Testis (tissue), 5 donors: ENCODE measurements around the gene TLK2. TPM values are rescaled to one million over a fixed set of nuclear protein-coding genes. Genes with fewer than 3 reads are reported as not detected.
"Not testable (repeated sequence)": the region's sequence is repeated elsewhere in the genome, so short reads cannot be mapped to it uniquely, and the experiment has no call there.

Source experiments
- DNase-seq: peaks from one replicate; pipeline ENCODE4 v3.0.0-alpha.2; 2019
- H3K27ac ChIP-seq, 2 donors: fragments of 200-600 bp; sonication (generic); one replicate each; pipeline ENCODE4 v1.5.1; 2019
- H3K27me3 ChIP-seq: fragments of 200-600 bp; sonication (generic); one replicate; pipeline ENCODE4 v1.5.1; 2019
- H3K36me3 ChIP-seq: fragments of 200-600 bp; sonication (generic); one replicate; pipeline ENCODE4 v1.5.1; 2017; ENCODE audit warnings: low read depth; ENCODE audit errors: missing control alignments
- H3K4me1 ChIP-seq: fragments of 200-600 bp; sonication (generic); one replicate; pipeline ENCODE4 v1.5.1; 2019
- H3K4me3 ChIP-seq, 2 donors: fragments of 200-600 bp; sonication (generic); one replicate each; pipeline ENCODE4 v1.5.1; 2017 to 2019
- H3K9me3 ChIP-seq: fragments of 200-600 bp; sonication (generic); one replicate; pipeline ENCODE4 v1.5.1; 2017
- CTCF ChIP-seq, 3 experiments: fragments of 450-650 bp in 2 of 3; fragments of 200-600 bp in 1 of 3; sonication (generic) in 1 of 3; IDR thresholded peaks; one replicate each; pipeline ENCODE4 v1.5.1; 2016 to 2019; ENCODE audit warnings: antibody characterized with exemption in 3 of 3, mild to moderate bottlenecking in 2 of 3, moderate library complexity in 1 of 3
- POLR2A ChIP-seq: fragments of 450-650 bp; IDR thresholded peaks from one replicate; pipeline ENCODE4 v1.6.1; 2017; ENCODE audit warnings: antibody characterized with exemption, mild to moderate bottlenecking, moderate library complexity
- WGBS, 2 donors: methylation state at CpG; one replicate each; pipeline ENCODE4 v1.1.5; 2018; 5-methylcytosine and 5-hydroxymethylcytosine counted together
- intact Hi-C: fragments of 100-400 bp; cut with DNase I; formaldehyde crosslinking; loops from one replicate; pipeline ENCODE4 v1.15.1; 2023; ENCODE audit warnings: low total_unique reads
- long read RNA-seq, 2 donors: transcript quantifications; one replicate each; lab custom pipeline, GENCODE V29; 2026
- polyA plus RNA-seq: library from polyadenylated mRNA; stranded (reverse); fragments of 350-450 nt; fragmentation: Illumina TruSeq; extraction: RNeasy Lipid Tissue Mini Kit (QIAGEN cat#74804); gene quantifications from one replicate; pipeline ENCODE4 v1.2.3, GENCODE V29; 2014; ENCODE audit warnings: low read depth, low replicate concordance; ENCODE audit not compliant: insufficient read depth
- total RNA-seq, 2 donors: library from RNA; depleted of rRNA; stranded (reverse); fragments of >200 nt; gene quantifications; one replicate each; pipeline ENCODE4 v1.2.3, GENCODE V29; 2016

The TLK2 gene
- total RNA-seq (100 to 1,000 TPM in 1 of 2 donors, 10 to 100 TPM in 1; 78.2 to 109 TPM), polyA plus RNA-seq (64.5 TPM)
- long read RNA-seq, donor 1, transcript TLK2-208 (1 exons, 3,536 nt): major isoform, 11 of 16 reads
- long read RNA-seq, donor 1, partial matches to known transcripts: 0 of 16 reads
- long read RNA-seq, donor 1, other reads (novel, unspliced or antisense): 0 of 16 reads
- long read RNA-seq, donor 2, transcript TLK2-208 (1 exons, 3,536 nt): major isoform, 6 of 13 reads
- long read RNA-seq, donor 2, partial matches to known transcripts: 6 of 13 reads
- long read RNA-seq, donor 2, other reads (novel, unspliced or antisense): 0 of 13 reads

DNA sequence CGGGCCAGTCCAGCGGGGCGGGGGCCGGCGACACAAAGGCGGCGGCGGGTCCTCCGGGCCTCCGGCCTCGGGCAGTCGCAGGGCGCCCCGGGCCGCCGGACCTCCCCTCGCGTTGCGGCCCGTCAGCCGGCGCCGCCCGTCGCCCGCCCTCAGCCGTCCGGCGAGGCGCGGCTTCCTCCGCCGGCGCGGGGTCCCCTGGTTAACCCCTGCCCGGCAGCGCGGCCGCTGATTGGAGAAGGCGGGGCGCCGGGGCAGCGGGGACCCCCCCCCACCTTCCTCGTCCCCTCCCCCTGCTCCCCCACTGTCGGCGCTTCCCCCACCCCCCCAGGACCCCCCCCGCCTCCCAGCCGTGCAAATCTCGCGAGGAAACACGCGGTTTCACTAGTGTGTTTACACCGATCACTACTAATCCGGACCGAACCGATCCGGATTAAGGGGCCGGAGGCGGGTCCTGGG is at the start of gene TLK2:
TLK2 (plus strand) TSS at position 402 of the 456 bp plus-strand sequence. CDS start 2,301 bp downstream, outside the sequence.
- TF ChIP-seq CTCF (IDR thresholded peaks at IDR 0.05): no peak
- TF ChIP-seq POLR2A: no peak
- Histone ChIP-seq H3K27me3 (no peaks in the 10 kb centered on the region), H3K27ac (peak within 1 kb of the TSS; percentile 94 to 98), H3K36me3 (no peaks in the 10 kb centered on the region), H3K4me1 (peaks cover 14% of the 10 kb centered on the region), H3K9me3 (no peaks in the 10 kb centered on the region), H3K4me3 (peak within 1 kb of the TSS; percentile 84 to 88)
- 1 to 2% methylated on average over 19 to 38 of the region's 59 CpGs for WGBS, 2 donors
- intact Hi-C loops: no loop called here
- peak; percentile 80 for DNase-seq

GRCh38 chr17:62435251-62435650 is 43.4 kb upstream of the TLK2 start:
- DNase-seq, H3K9me3 ChIP-seq, H3K27me3 ChIP-seq, H3K4me1 ChIP-seq, H3K27ac ChIP-seq, H3K4me3 ChIP-seq, H3K36me3 ChIP-seq, intact Hi-C loops: not testable (repeated sequence)
- 90 to 94% methylated on average over 4 of the region's 4 CpGs for WGBS, 2 donors

GRCh38 chr17:62441181-62441580 is 37.4 kb upstream of the TLK2 start:
- WGBS, 2 donors: 92 to 94% methylated on average over 6 of the region's 6 CpGs
- H3K27ac ChIP-seq, H3K4me1 ChIP-seq, H3K27me3 ChIP-seq, intact Hi-C loops, H3K36me3 ChIP-seq, DNase-seq, H3K9me3 ChIP-seq, H3K4me3 ChIP-seq: not testable (repeated sequence)

DNA sequence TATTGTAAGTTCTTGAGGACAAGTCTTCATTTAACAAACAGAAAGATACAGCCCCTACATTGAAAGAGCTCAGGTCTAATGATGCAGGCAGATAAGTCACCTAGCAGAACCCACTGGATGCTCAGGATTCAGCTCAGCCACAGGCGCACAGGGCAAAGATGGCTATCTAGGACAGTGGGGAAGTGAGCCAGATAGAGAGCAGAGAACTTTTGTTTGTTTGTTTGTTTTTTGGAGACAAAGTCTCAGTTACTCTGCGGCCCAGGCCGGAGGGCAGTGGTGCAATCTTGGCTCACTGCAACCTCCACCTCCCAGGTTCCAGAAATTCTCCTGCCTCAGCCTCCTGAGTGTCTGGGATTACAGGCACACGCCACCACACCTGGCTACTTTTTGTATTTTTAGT is 34.6 kb upstream of the TLK2 start:
- WGBS, 2 donors: 93 to 99% methylated on average over 4 of the region's 4 CpGs
- TF ChIP-seq POLR2A (no peak), CTCF (IDR thresholded peaks at IDR 0.05) (no peak)
- intact Hi-C loops: no loop called here
- Histone ChIP-seq H3K4me3 (no peak overlapping the region), H3K9me3 (no peaks in the 10 kb centered on the region), H3K36me3 (no peaks in the 10 kb centered on the region), H3K4me1 (no peaks in the 10 kb centered on the region), H3K27me3 (no peaks in the 10 kb centered on the region), H3K27ac (no peak overlapping the region)
- DNase-seq: no peak

DNA sequence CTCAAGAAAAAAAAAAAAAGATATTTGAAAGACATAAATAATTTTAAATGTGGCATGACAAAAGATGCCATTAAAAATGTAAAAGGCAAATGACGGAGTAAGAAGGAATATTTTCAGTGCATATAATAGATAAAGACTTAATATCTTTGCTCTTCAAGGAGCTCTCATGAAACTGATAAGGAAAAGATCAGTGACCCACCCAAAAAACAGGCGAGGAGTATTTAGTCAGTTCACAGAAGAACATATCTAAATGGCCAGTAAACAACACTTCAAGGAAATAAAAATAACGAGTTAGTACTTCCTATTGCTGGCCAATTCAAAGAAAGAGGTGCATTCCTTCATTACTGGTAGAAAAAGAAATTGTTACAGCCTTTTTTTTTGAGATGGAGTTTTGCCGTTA is 32.8 kb upstream of the TLK2 start:
- H3K4me1 ChIP-seq, intact Hi-C loops, DNase-seq, H3K27ac ChIP-seq, H3K27me3 ChIP-seq, H3K4me3 ChIP-seq, H3K36me3 ChIP-seq, H3K9me3 ChIP-seq: not testable (repeated sequence)
- 85 to 91% methylated on average over 4 of the region's 4 CpGs for WGBS, 2 donors

DNA sequence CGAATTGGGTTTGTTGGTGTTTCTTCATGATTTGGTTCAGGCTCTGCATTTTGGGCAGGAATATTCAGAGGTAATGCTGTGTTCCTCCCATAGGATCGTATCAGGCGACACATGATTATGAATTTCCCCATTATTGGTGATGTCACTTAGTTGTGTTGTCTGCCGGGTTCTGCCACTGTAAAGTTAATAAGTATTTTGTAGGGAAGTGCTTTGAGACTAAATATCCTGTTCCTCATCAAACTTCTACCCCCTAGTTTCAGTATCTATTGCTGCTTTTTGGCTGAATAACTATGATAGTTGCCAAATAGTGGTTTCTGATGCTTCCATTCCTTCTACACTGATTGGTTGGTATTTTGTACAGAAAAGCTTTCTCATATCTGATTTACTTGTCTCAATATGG is 26.4 kb upstream of the TLK2 start:
- WGBS, 2 donors: 79 to 93% methylated on average over 4 of the region's 4 CpGs
- intact Hi-C loops, DNase-seq: not testable (repeated sequence)

GRCh38 chr17:62453041-62453440 is 25.6 kb upstream of the TLK2 start:
- DNase-seq, H3K27ac ChIP-seq, H3K36me3 ChIP-seq, intact Hi-C loops, H3K27me3 ChIP-seq, H3K4me3 ChIP-seq, H3K9me3 ChIP-seq, H3K4me1 ChIP-seq: not testable (repeated sequence)
- WGBS, 2 donors: 58 to 75% methylated on average over 4 to 5 of the region's 5 CpGs

More for the DNA sequence above, 26.4 kb upstream of the TLK2 start:
- H3K4me3 ChIP-seq, H3K4me1 ChIP-seq, H3K27me3 ChIP-seq, H3K9me3 ChIP-seq, H3K27ac ChIP-seq, H3K36me3 ChIP-seq: not testable (repeated sequence)

DNA sequence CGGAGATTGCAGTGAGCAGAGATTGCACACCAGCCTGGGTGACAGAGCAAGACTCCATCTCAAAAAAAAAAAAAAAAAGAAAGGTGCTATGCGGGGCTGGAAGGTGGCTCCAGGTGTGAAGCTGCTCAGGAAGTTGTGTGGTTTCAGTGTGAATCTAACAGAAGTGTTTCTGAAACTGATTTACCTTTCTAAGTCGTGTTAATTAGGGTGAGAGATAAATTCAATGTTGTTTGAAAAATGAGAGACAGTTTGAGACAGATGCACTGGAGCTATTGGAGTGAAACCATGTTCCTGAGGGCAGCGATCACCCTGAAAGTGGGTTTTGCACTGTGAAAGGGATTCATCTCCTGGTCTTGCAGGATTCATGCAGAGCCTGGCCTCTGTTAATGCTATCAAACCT is 25.0 kb upstream of the TLK2 start:
- H3K27me3 ChIP-seq, H3K27ac ChIP-seq, H3K4me3 ChIP-seq, H3K4me1 ChIP-seq, H3K36me3 ChIP-seq, intact Hi-C loops, H3K9me3 ChIP-seq, DNase-seq: not testable (repeated sequence)
- whole genome bisulfite sequencing, 2 donors: 83 to 94% methylated on average over 4 of the region's 4 CpGs

- 56 to 85% methylated on average over 3 of the region's 3 CpGs for WGBS, 2 donors
- H3K4me3 ChIP-seq, H3K36me3 ChIP-seq, H3K27me3 ChIP-seq, DNase-seq, H3K9me3 ChIP-seq, H3K27ac ChIP-seq, intact Hi-C loops, H3K4me1 ChIP-seq: not testable (repeated sequence)
Observed at GRCh38 chr17:62454111-62454510, 24.5 kb upstream of the TLK2 start.
